OCI-LY3 (cell line): ENCODE data around the gene ACSL3.

Experiments
- EZH2phosphoT487 ChIP-seq: fragments of 200-600 bp; shearing (Covaris generic); IDR thresholded peaks from 2 replicates; pipeline ENCODE4 v1.6.1; 2018; ENCODE audit warnings: antibody characterized with exemption, mixed run types, low read depth
- TF ChIP-seq, protein P1 (sequence below): fragments of 200-600, 300-600 bp; sonication (generic); IDR thresholded peaks from 2 replicates; pipeline ENCODE4 v1.5.1; 2014; ENCODE audit warnings: antibody characterized with exemption, low read length, low read depth

DNA sequence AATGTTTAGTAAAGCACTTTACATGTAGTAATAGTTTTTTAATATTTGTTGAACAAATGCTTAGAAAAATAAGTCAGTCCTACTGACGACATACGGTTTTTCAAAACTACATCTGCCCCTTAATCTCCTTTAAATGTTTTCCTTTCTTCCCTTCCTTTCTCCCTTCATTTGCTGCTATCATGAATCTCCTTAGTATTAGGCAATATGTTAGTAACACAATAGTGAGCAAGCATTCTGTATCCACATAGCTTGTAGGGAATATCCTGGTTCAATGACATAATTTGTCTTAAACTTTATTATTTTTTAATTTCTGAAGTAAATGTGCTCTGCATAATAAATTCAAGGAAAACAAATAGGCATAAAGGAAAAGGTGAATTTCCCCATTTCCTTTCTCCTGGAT lies 79.1 kb downstream of the ACSL3 start:
- TF ChIP-seq, protein P1, sequence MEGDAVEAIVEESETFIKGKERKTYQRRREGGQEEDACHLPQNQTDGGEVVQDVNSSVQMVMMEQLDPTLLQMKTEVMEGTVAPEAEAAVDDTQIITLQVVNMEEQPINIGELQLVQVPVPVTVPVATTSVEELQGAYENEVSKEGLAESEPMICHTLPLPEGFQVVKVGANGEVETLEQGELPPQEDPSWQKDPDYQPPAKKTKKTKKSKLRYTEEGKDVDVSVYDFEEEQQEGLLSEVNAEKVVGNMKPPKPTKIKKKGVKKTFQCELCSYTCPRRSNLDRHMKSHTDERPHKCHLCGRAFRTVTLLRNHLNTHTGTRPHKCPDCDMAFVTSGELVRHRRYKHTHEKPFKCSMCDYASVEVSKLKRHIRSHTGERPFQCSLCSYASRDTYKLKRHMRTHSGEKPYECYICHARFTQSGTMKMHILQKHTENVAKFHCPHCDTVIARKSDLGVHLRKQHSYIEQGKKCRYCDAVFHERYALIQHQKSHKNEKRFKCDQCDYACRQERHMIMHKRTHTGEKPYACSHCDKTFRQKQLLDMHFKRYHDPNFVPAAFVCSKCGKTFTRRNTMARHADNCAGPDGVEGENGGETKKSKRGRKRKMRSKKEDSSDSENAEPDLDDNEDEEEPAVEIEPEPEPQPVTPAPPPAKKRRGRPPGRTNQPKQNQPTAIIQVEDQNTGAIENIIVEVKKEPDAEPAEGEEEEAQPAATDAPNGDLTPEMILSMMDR = no peak
- no peak for TF ChIP-seq EZH2phosphoT487
